A549 (cell line): ENCODE measurements around the gene OPA1.

Source experiments
- HDAC2 ChIP-seq: fragments of 200-600 bp; sonication (generic); IDR thresholded peaks from 2 replicates; pipeline ENCODE4 v1.6.1; 2016
- SREBF2 ChIP-seq: fragments of 450-650 bp; IDR thresholded peaks from 2 replicates; pipeline ENCODE4 v1.6.1; 2014; ENCODE audit warnings: mild to moderate bottlenecking, moderate library complexity

DNA sequence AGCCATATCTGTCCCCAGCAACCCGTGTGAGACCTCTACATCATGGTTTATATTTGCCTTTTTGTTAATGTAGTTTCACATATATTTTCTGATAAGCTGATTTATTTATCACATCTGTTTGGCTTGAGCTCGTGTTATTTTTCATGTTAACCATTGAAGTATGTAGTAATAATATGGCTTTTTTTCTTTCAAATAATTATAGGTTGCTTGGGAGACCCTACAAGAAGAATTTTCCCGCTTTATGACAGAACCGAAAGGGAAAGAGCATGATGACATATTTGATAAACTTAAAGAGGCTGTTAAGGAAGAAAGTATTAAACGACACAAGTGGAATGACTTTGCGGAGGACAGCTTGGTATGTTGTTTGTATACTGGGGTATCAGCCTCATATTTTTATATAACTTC lies 63.9 kb downstream of the OPA1 start:
- TF ChIP-seq SREBF2 (no peak), HDAC2 (no peak)
